ENCODE data around the gene FURIN. TPM values are rescaled to one million over a fixed set of nuclear protein-coding genes. Genes with fewer than 3 reads are reported as not detected.

Gene FURIN
- total and polyA plus RNA-seq, 9 of the 15 experiments (the other 6 are each of a cell fraction or from before 2014, with no cell fraction given): 0.92 to 99.9 (median 34.8) TPM

DNA sequence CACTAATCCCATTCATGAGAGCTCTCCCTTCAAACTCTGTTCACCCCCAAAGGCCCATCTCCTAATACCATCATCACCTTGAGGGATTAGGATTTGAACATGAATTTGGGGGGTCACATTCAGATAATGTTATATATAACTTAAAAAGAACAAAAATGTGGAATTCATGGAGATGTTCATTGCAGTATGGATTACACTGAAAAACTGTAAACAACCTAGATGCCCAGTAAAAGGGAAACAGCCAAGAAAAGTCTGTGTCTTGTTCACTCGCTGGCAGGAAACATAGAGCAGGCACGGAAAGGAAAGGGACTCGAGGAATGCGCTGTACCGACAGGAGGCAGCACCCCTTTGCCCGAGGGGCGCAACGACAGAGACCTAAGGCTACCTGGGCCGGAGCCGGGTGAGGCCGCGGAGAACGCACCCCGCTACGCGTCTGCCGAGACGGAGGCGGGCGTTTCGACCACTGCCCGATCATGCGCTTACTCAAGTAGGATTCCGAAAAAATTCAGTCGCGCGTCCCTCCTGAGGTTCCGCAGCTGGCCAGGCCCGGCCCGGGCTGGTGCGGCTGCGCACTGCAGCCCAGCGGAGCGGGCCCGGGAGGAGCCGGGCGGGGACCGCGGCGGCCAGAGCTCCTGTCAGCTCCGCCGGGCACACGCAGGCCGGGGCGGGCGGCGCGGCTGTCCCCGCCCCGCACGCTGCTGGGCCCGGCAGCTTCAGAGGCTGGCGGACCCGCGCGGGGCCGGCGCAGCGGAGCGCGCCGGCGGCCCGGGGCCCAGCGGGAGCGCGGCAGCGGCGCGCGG is 33.9 kb downstream of the FURIN start (continued):
- TF ChIP-seq ZNF589 (CRISPR knock-in tag; IDR thresholded peaks at IDR 0.05; ENCODE audit: low read depth) (peak; percentile 65; the same call in 1 of the 2 replicates), CBX5 (IDR thresholded peaks at IDR 0.05; ENCODE audit: borderline replicate concordance, low read depth) (no peak), RB1 (IDR thresholded peaks at IDR 0.05; ENCODE audit: low read depth) (peak; percentile 63), HDAC3 (IDR thresholded peaks at IDR 0.05; ENCODE audit: borderline replicate concordance, partially characterized antibody) (no peak), PTTG1 (tag; IDR thresholded peaks at IDR 0.05; ENCODE audit: low read depth) (no peak), PHB (CRISPR knock-in tag; IDR thresholded peaks at IDR 0.05) (0 out of 2 replicates have a peak, but pooled peaks have one; percentile 47), U2AF2 (optimal IDR thresholded peaks at IDR 0.05; ENCODE audit: low read depth, low read length) (no peak), ZNF384 (IDR thresholded peaks at IDR 0.05; ENCODE audit: low read depth, low read length) (no peak), TAF7 (tag; IDR thresholded peaks at IDR 0.05) (no peak), NFE2 (IDR thresholded peaks at IDR 0.05; ENCODE audit: low read depth) (0 out of 2 replicates have a peak, but pooled peaks have one; percentile 8)
- TF ChIP-seq, protein P1, sequence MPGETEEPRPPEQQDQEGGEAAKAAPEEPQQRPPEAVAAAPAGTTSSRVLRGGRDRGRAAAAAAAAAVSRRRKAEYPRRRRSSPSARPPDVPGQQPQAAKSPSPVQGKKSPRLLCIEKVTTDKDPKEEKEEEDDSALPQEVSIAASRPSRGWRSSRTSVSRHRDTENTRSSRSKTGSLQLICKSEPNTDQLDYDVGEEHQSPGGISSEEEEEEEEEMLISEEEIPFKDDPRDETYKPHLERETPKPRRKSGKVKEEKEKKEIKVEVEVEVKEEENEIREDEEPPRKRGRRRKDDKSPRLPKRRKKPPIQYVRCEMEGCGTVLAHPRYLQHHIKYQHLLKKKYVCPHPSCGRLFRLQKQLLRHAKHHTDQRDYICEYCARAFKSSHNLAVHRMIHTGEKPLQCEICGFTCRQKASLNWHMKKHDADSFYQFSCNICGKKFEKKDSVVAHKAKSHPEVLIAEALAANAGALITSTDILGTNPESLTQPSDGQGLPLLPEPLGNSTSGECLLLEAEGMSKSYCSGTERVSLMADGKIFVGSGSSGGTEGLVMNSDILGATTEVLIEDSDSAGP (CRISPR knock-in tag; IDR thresholded peaks at IDR 0.05): no peak
- TF ChIP-seq, protein P2, sequence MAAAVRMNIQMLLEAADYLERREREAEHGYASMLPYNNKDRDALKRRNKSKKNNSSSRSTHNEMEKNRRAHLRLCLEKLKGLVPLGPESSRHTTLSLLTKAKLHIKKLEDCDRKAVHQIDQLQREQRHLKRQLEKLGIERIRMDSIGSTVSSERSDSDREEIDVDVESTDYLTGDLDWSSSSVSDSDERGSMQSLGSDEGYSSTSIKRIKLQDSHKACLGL (CRISPR knock-in tag; IDR thresholded peaks at IDR 0.05; ENCODE audit: borderline replicate concordance, poor library complexity, severe bottlenecking): peak; percentile 3
- TF ChIP-seq, protein P3, sequence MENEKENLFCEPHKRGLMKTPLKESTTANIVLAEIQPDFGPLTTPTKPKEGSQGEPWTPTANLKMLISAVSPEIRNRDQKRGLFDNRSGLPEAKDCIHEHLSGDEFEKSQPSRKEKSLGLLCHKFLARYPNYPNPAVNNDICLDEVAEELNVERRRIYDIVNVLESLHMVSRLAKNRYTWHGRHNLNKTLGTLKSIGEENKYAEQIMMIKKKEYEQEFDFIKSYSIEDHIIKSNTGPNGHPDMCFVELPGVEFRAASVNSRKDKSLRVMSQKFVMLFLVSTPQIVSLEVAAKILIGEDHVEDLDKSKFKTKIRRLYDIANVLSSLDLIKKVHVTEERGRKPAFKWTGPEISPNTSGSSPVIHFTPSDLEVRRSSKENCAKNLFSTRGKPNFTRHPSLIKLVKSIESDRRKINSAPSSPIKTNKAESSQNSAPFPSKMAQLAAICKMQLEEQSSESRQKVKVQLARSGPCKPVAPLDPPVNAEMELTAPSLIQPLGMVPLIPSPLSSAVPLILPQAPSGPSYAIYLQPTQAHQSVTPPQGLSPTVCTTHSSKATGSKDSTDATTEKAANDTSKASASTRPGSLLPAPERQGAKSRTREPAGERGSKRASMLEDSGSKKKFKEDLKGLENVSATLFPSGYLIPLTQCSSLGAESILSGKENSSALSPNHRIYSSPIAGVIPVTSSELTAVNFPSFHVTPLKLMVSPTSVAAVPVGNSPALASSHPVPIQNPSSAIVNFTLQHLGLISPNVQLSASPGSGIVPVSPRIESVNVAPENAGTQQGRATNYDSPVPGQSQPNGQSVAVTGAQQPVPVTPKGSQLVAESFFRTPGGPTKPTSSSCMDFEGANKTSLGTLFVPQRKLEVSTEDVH (IDR thresholded peaks at IDR 0.05; ENCODE audit: low read depth, partially characterized antibody): no peak
- TF ChIP-seq, protein P4, sequence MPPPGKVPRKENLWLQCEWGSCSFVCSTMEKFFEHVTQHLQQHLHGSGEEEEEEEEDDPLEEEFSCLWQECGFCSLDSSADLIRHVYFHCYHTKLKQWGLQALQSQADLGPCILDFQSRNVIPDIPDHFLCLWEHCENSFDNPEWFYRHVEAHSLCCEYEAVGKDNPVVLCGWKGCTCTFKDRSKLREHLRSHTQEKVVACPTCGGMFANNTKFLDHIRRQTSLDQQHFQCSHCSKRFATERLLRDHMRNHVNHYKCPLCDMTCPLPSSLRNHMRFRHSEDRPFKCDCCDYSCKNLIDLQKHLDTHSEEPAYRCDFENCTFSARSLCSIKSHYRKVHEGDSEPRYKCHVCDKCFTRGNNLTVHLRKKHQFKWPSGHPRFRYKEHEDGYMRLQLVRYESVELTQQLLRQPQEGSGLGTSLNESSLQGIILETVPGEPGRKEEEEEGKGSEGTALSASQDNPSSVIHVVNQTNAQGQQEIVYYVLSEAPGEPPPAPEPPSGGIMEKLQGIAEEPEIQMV (tag; conservative IDR thresholded peaks at IDR 0.05; ENCODE audit: low read depth): no peak
- TF ChIP-seq, protein P5, sequence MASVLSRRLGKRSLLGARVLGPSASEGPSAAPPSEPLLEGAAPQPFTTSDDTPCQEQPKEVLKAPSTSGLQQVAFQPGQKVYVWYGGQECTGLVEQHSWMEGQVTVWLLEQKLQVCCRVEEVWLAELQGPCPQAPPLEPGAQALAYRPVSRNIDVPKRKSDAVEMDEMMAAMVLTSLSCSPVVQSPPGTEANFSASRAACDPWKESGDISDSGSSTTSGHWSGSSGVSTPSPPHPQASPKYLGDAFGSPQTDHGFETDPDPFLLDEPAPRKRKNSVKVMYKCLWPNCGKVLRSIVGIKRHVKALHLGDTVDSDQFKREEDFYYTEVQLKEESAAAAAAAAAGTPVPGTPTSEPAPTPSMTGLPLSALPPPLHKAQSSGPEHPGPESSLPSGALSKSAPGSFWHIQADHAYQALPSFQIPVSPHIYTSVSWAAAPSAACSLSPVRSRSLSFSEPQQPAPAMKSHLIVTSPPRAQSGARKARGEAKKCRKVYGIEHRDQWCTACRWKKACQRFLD (CRISPR knock-in tag; IDR thresholded peaks at IDR 0.05): peak; percentile 85; the same call in 1 of the 2 replicates
- TF ChIP-seq, protein P6, sequence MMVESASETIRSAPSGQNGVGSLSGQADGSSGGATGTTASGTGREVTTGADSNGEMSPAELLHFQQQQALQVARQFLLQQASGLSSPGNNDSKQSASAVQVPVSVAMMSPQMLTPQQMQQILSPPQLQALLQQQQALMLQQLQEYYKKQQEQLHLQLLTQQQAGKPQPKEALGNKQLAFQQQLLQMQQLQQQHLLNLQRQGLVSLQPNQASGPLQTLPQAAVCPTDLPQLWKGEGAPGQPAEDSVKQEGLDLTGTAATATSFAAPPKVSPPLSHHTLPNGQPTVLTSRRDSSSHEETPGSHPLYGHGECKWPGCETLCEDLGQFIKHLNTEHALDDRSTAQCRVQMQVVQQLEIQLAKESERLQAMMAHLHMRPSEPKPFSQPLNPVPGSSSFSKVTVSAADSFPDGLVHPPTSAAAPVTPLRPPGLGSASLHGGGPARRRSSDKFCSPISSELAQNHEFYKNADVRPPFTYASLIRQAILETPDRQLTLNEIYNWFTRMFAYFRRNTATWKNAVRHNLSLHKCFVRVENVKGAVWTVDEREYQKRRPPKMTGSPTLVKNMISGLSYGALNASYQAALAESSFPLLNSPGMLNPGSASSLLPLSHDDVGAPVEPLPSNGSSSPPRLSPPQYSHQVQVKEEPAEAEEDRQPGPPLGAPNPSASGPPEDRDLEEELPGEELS (CRISPR knock-in tag; IDR thresholded peaks at IDR 0.05; ENCODE audit: borderline replicate concordance): peak; percentile 21; the same call in 1 of the 2 replicates

Measured in K562 (cell line).